K562 (cell line): ENCODE data around the gene DENND1A. TPM values are rescaled to one million over a fixed set of nuclear protein-coding genes. Genes with fewer than 3 reads are reported as not detected.

Experiments used
- ADNP ChIP-seq: fragments of 200-800 bp; sonication (Bioruptor generic); IDR thresholded peaks from 2 replicates; pipeline ENCODE4 v1.6.1; 2016; ENCODE audit warnings: missing genetic modification characterization, missing compliant biosample characterization
- ARID1B ChIP-seq: fragments of 450-650 bp; IDR thresholded peaks from 2 replicates; pipeline ENCODE4 v1.6.1; 2016; ENCODE audit warnings: antibody characterized with exemption, mild to moderate bottlenecking, inconsistent platforms
- ATF1 ChIP-seq, 2 experiments: fragments of 450-650 bp in 1 of 2; IDR thresholded peaks; 2 replicates each; pipeline ENCODE4 v1.6.1; 2016; ENCODE audit warnings: missing compliant biosample characterization in 1 of 2, missing genetic modification characterization in 1 of 2
- CBFA2T2 ChIP-seq: fragments of 450-650 bp; conservative IDR thresholded peaks from 2 replicates; pipeline ENCODE4 v1.6.1; 2017; ENCODE audit warnings: mild to moderate bottlenecking
- CCNT2 ChIP-seq: IDR thresholded peaks from 2 replicates; pipeline ENCODE4 v1.6.1; 2011; ENCODE audit warnings: borderline replicate concordance, low read depth, mild to moderate bottlenecking, moderate library complexity, mixed read lengths, low read length; ENCODE audit not compliant: insufficient read length; ENCODE audit errors: extremely low read depth
- CTBP1 ChIP-seq: fragments of 450-650 bp; IDR thresholded peaks from 2 replicates; pipeline ENCODE4 v1.6.1; 2016; ENCODE audit warnings: borderline replicate concordance
- DPF2 ChIP-seq: fragments of 450-650 bp; IDR thresholded peaks from 2 replicates; pipeline ENCODE4 v1.6.1; 2016
- FOSL1 ChIP-seq: fragments of 200-800 bp; sonication (Bioruptor generic); conservative IDR thresholded peaks from 2 replicates; pipeline ENCODE4 v1.6.1; 2016; ENCODE audit warnings: missing genetic modification characterization, missing compliant biosample characterization
- GATAD2A ChIP-seq: fragments of 450-650 bp; IDR thresholded peaks from 2 replicates; pipeline ENCODE4 v1.6.1; 2017
- HDAC1 ChIP-seq, 2 experiments: fragments of 450-650 bp; IDR thresholded peaks; 2 replicates each; pipeline ENCODE4 v1.6.1; 2016 to 2017; ENCODE audit warnings: inconsistent platforms in 1 of 2, mild to moderate bottlenecking in 1 of 2, moderate library complexity in 1 of 2
- HDAC2 ChIP-seq: fragments of 450-650 bp; IDR thresholded peaks from 2 replicates; pipeline ENCODE4 v1.6.1; 2016; ENCODE audit warnings: mild to moderate bottlenecking
- L3MBTL2 ChIP-seq: fragments of 450-650 bp; IDR thresholded peaks from 2 replicates; pipeline ENCODE4 v1.6.1; 2016; ENCODE audit warnings: mild to moderate bottlenecking, moderate library complexity
- MEIS2 ChIP-seq: fragments of 450-650 bp; IDR thresholded peaks from 2 replicates; pipeline ENCODE4 v1.6.1; 2014; ENCODE audit warnings: mild to moderate bottlenecking; ENCODE audit not compliant: partially characterized antibody
- MTA2 ChIP-seq: fragments of 450-650 bp; IDR thresholded peaks from 2 replicates; pipeline ENCODE4 v1.6.1; 2016; ENCODE audit warnings: low read depth
- NBN ChIP-seq: fragments of 450-650 bp; IDR thresholded peaks from 2 replicates; pipeline ENCODE4 v1.6.1; 2016; ENCODE audit warnings: low read depth, mild to moderate bottlenecking
- NR2C1 ChIP-seq, 2 experiments: fragments of 450-650 bp; IDR thresholded peaks; 2 replicates each; pipeline ENCODE4 v1.6.1; 2017; ENCODE audit warnings: mild to moderate bottlenecking in 2 of 2, antibody characterized with exemption in 1 of 2, inconsistent platforms in 1 of 2, missing compliant biosample characterization in 1 of 2, missing genetic modification characterization in 1 of 2
- OTX1 ChIP-seq: fragments of 450-650 bp; formaldehyde crosslinking; IDR thresholded peaks from 2 replicates; pipeline ENCODE4 v1.4.0; 2022; ENCODE audit warnings: mild to moderate bottlenecking
- PBX2 ChIP-seq, 2 experiments: IDR thresholded peaks in 1 of 2; conservative IDR thresholded peaks in 1 of 2; 2 replicates each; pipeline ENCODE4 v1.6.1; 2016; ENCODE audit warnings: low read depth in 2 of 2, mild to moderate bottlenecking in 1 of 2, missing compliant biosample characterization in 1 of 2, missing genetic modification characterization in 1 of 2, moderate library complexity in 1 of 2
- RBBP5 ChIP-seq: fragments of 200-600 bp; sonication (generic); IDR thresholded peaks from 2 replicates; pipeline ENCODE4 v1.6.1; 2012; ENCODE audit warnings: borderline replicate concordance, mild to moderate bottlenecking, low read length, control low read depth, inconsistent platforms; ENCODE audit not compliant: insufficient read depth, poor library complexity, severe bottlenecking
- SMARCA4 ChIP-seq: fragments of 450-650 bp; IDR thresholded peaks from 2 replicates; pipeline ENCODE4 v1.6.1; 2016
- SMARCE1 ChIP-seq: fragments of 450-650 bp; IDR thresholded peaks from 2 replicates; pipeline ENCODE4 v1.7.1; 2016; ENCODE audit warnings: mild to moderate bottlenecking
- TCFL5 ChIP-seq: fragments of 250-450 bp; sonication (Bioruptor Pico); conservative IDR thresholded peaks from 2 replicates; pipeline ENCODE4 v1.6.1; 2021; ENCODE audit warnings: mild to moderate bottlenecking, moderate library complexity, matching md5 sums
- TOE1 ChIP-seq, 2 experiments: fragments of 450-650 bp in 1 of 2; sonication (generic) in 1 of 2; formaldehyde crosslinking in 1 of 2; IDR thresholded peaks; 2 replicates each; pipeline versions ENCODE4 v1.7.1 to v1.8.0; 2016 to 2022; ENCODE audit warnings: borderline replicate concordance in 2 of 2, mild to moderate bottlenecking in 2 of 2, antibody characterized with exemption in 1 of 2, inconsistent platforms in 1 of 2, low read depth in 1 of 2, missing genetic modification reagents in 1 of 2, moderate library complexity in 1 of 2
- TSC22D4 ChIP-seq: fragments of 450-650 bp; IDR thresholded peaks from 2 replicates; pipeline ENCODE4 v1.6.1; 2016; ENCODE audit warnings: missing genetic modification characterization, missing biosample characterization, control low read depth
- polyA plus RNA-seq, 8 experiments: library from polyadenylated mRNA; depleted of rRNA in 4 of 8; stranded (reverse) in 5 of 8; unstranded in 3 of 8; fragments of >200 nt; fragmentation: Nextera tagmentation in 2 of 8; fragmentation: Illumina TruSeq in 1 of 8; extraction: Ambion mirVana in 2 of 8; extraction: Trizol in 1 of 8; gene quantifications; 2 replicates each; pipeline versions ENCODE4 v1.2.1 to v1.2.3, GENCODE V29; 2011 to 2014; ENCODE audit warnings: inconsistent platforms in 1 of 8, missing spikeins in 1 of 8
- total RNA-seq, 7 experiments: library from RNA; depleted of rRNA in 6 of 7; stranded (reverse); fragments of >200 nt in 6 of 7; fragmentation: Illumina TruSeq in 2 of 7; extraction: Trizol in 2 of 7; gene quantifications; 2 replicates each; pipeline versions ENCODE4 v1.2.1 to v1.2.3, GENCODE V29; 2011 to 2021; ENCODE audit warnings: low replicate concordance in 1 of 7
- TF ChIP-seq, protein P1 (sequence below): sonication (generic); formaldehyde crosslinking; IDR thresholded peaks from 2 replicates; pipeline ENCODE4 v1.8.0; 2022; ENCODE audit warnings: mild to moderate bottlenecking, missing genetic modification reagents

Gene DENND1A
- total and polyA plus RNA-seq, 9 of the 15 experiments (the other 6 are each of a cell fraction or from before 2014, with no cell fraction given), result 7.6 to 29.5 (median 15.7) TPM

GRCh38 chr9:123655681-123656423 is 274.1 kb downstream of the DENND1A start (continued):
- TF ChIP-seq CCNT2, result peak; percentile 35
- TF ChIP-seq L3MBTL2, result 0 out of 2 replicates have a peak, but pooled peaks have one; percentile 7
- TF ChIP-seq HDAC1 (IDR thresholded peaks at IDR 0.05), result peak in 1 of 2 experiments; percentile 71; a peak in 2 of 4 replicates
- TF ChIP-seq DPF2, result peak; percentile 77; the same call in 1 of the 2 replicates
- TF ChIP-seq CBFA2T2, result peak; percentile 58
- no peak for TF ChIP-seq OTX1 (CRISPR knock-in tag)
- 0 out of 2 replicates have a peak, but pooled peaks have one; percentile 27 for TF ChIP-seq SMARCE1
- TF ChIP-seq, protein P1, sequence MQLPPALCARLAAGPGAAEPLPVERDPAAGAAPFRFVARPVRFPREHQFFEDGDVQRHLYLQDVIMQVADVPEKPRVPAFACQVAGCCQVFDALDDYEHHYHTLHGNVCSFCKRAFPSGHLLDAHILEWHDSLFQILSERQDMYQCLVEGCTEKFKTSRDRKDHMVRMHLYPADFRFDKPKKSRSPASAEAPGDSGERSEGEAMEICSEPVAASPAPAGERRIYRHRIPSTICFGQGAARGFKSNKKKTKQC, result no peak
- peak; percentile 88 for TF ChIP-seq GATAD2A
- TF ChIP-seq CTBP1, result peak; percentile 85; the same call in 1 of the 2 replicates
- no peak for TF ChIP-seq ATF1 (CRISPR knock-in tag; IDR thresholded peaks at IDR 0.05)
- 0 out of 2 replicates have a peak, but pooled peaks have one; percentile 18 for TF ChIP-seq ATF1 (tag; IDR thresholded peaks at IDR 0.05)
- TF ChIP-seq MEIS2, result peak; percentile 37
- TF ChIP-seq TSC22D4 (tag), result no peak
- no peak for TF ChIP-seq PBX2 (CRISPR knock-in tag; IDR thresholded peaks at IDR 0.05; ENCODE audit: low read depth)
- 0 out of 2 replicates have a peak, but pooled peaks have one; percentile 11 for TF ChIP-seq PBX2 (tag; conservative IDR thresholded peaks at IDR 0.05; ENCODE audit: low read depth)
- TF ChIP-seq HDAC2, result peak; percentile 68; the same call in 1 of the 2 replicates
- peak; percentile 85 for TF ChIP-seq ARID1B
- peak; percentile 63 for TF ChIP-seq RBBP5
- TF ChIP-seq ADNP (tag), result 0 out of 2 replicates have a peak, but pooled peaks have one; percentile 41
- TF ChIP-seq TCFL5, result no peak
- TF ChIP-seq NBN, result peak; percentile 53; the same call in 1 of the 2 replicates
- TF ChIP-seq SMARCA4, result peak; percentile 48; the same call in 1 of the 2 replicates
- TF ChIP-seq NR2C1 (IDR thresholded peaks at IDR 0.05), result no peak
- 0 out of 2 replicates have a peak, but pooled peaks have one; percentile 36 for TF ChIP-seq NR2C1 (tag; IDR thresholded peaks at IDR 0.05)
- 0 out of 2 replicates have a peak, but pooled peaks have one; percentile 22 for TF ChIP-seq FOSL1 (tag)
- peak; percentile 35; the same call in 1 of the 2 replicates for TF ChIP-seq MTA2
- TF ChIP-seq TOE1 (IDR thresholded peaks at IDR 0.05; ENCODE audit: borderline replicate concordance), result peak; percentile 54; the same call in 1 of the 2 replicates
- TF ChIP-seq TOE1 (CRISPR knock-in tag; IDR thresholded peaks at IDR 0.05; ENCODE audit: borderline replicate concordance, low read depth), result no peak
